ENCODE data around the gene SPATA19. TPM values are rescaled to one million over a fixed set of nuclear protein-coding genes. Genes with fewer than 3 reads are reported as not detected.

SPATA19 gene
- total RNA-seq, 1 donor from 2014 or later, result not detected

GRCh38 chr11:133800666-133801065 lies 44.6 kb downstream of the SPATA19 start:
- no peak for DNase-seq (ENCODE audit: missing footprints)
- intact Hi-C loops (cut with DNase I), result no loop called here

GRCh38 chr11:133797554-133797953 lies 47.8 kb downstream of the SPATA19 start:
- intact Hi-C loops (cut with DNase I), result no loop called here
- ATAC-seq (no peak), DNase-seq (ENCODE audit: missing footprints) (no peak)

More at GRCh38 chr11:133800666-133801065, 44.6 kb downstream of the SPATA19 start:
- no peak for ATAC-seq

- no peak for DNase-seq (ENCODE audit: missing footprints)
- no peak for ATAC-seq
- intact Hi-C loops (cut with DNase I), result no loop called here
These were observed 49.1 kb downstream of the SPATA19 start for GRCh38 chr11:133796043-133796795.

- ATAC-seq, result no peak
- DNase-seq (ENCODE audit: missing footprints), result no peak
- intact Hi-C loops (cut with DNase I), result no loop called here
These were observed 50.2 kb downstream of the SPATA19 start for GRCh38 chr11:133795088-133795487.

GRCh38 chr11:133794205-133794604 lies 51.1 kb downstream of the SPATA19 start:
- intact Hi-C loops (cut with DNase I), result no loop called here
- ATAC-seq, result no peak
- DNase-seq (ENCODE audit: missing footprints), result no peak

GRCh38 chr11:133793271-133794035 lies 51.9 kb downstream of the SPATA19 start:
- intact Hi-C loops (cut with DNase I), result no loop called here
- DNase-seq (ENCODE audit: missing footprints) (no peak), ATAC-seq (no peak)

GRCh38 chr11:133790995-133791394 lies 54.3 kb downstream of the SPATA19 start:
- DNase-seq (ENCODE audit: missing footprints) (no peak), ATAC-seq (no peak)
- intact Hi-C loops (cut with DNase I), result no loop called here

Other genes with a start within 250 kb of the SPATA19 start
- 41.7 TPM for gene IGSF9B, start 111.5 kb upstream of the SPATA19 start, total RNA-seq
- 22.5 TPM for gene JAM3, start 223.6 kb upstream of the SPATA19 start, total RNA-seq